Nucleus accumbens (tissue), 56 donors: ENCODE measurements around the gene SLC35D3.
"Not testable (repeated sequence)": the region's sequence is repeated elsewhere in the genome, so short reads cannot be mapped to it uniquely, and the experiment has no call there.

Source experiments
- DNase-seq, 56 donors: peaks; one replicate each; lab custom pipeline; 2025; lab: John Stamatoyannopoulos, UW

SLC35D3 gene

DNA sequence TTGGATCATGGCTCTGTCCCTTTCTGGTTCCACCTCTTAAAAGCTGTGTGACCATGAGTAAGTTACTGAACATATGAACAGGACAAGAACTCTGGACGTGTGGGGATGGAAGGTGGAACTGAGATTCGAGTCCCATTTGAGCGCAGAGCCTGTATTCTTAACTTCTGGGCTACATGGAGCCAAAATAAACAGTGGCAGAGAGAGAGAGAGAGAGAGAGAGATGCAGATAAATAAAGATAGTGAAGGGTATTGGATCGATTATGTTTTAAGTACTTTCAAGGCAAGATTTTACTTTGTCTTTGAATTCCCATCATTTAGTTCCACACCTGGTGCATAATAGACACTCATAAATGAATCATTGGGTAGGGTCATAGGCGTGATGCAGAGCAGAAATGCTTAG is 39.7 kb downstream of the SLC35D3 start:
- DNase-seq: no peak

DNA sequence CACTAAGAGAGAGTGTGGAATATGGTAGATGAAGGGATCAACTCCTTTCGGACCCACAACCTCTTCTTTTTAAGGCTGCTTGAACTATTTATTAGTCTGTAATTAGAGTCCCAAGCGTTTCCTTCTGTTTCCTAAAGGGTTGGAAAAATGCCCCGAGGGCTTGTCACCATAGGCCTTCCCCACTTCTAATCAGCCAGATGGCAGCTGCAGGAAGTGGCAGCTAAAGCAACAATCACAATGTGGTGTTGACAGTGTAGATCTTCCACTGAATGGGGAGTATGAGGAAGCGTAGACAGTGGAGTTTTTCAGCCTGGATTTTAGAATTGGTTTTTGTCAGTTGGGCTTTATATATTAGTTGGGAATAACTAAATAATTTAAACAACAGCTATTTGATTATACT is 40.6 kb downstream of the SLC35D3 start:
- peak in 2 of 56 donors; percentile 5 to 10 for DNase-seq

DNA sequence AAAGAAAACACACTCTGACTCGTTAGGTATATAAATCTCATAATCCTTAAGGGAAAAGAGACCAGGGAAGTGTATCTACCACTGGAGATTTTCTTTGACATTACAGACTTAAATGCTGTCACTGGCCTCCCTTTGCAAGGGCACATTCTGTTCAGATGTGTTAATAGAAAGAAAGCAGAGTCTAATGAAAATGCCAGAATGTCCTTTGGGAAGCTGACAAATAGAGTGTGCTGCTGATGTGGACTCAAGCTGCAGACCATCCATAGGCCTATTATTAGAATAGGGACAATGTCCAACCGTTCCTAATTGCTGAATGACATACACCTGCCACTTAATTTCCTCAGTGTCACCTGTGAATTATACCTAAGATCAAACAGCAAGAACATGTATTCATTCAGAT is 41.2 kb downstream of the SLC35D3 start:
- no peak for DNase-seq

DNA sequence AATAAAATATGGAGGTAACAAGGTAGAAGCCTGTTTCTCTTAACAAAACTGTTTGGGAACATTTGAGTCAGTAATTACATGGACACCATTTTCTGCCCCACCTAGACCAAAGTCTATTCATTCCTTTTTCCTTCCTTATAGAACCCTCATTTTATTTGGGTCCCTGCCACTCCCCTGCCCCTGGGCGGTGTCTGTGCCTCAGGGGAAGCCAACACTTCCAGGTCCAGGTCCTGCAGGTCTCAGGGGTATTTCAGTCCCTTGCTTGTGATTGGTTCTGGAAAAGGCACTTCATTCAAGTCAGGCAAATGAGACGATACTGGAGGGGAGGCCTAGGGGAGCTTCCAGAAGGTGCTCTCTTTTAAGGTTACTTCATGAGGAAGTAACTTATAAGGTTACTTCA is 42.3 kb downstream of the SLC35D3 start:
- DNase-seq: no peak

DNA sequence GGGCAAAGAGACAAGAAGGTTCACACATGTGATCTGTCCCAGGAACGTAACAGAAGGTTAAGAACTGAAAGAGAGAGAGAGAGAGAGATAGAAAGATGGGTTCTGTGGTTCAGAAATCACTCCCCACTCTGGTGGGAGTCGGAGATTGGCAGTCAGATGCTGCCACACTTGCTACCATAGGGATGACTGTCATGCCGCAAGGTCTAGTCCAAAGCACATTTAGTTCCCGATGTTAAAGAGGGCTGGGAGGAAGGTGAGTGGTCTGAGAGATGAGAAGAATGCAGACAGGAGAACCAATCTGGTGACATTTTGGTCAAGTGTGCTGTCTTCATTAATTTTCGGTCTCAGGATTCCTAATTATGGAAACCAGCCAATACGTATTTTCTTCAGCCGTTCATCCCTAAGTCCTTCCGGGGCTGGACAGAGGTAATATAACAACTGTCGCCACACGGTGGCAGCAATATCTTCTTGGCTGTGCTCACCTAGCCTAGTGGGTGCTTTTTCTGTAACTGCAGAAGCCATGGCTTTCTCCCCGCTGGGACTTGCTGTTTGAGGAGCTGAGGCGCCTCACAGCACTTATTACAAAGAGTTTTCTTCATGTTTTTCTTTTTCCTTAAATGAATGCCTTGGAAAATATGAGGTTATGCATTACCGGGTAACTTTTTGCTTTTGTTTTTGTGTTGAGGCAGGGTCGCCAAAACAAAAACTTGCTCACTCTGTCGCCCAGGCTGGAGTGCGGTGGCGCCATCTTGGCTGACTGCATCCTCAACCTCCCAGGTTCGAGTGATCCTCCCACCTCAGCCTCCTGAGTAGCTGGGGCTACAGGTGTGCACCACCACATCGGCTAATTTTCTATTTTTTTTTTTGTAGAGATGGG is 46.0 kb downstream of the SLC35D3 start:
- DNase-seq: peak in 36 of 56 donors; percentile 2 to 77 (median 20)

DNA sequence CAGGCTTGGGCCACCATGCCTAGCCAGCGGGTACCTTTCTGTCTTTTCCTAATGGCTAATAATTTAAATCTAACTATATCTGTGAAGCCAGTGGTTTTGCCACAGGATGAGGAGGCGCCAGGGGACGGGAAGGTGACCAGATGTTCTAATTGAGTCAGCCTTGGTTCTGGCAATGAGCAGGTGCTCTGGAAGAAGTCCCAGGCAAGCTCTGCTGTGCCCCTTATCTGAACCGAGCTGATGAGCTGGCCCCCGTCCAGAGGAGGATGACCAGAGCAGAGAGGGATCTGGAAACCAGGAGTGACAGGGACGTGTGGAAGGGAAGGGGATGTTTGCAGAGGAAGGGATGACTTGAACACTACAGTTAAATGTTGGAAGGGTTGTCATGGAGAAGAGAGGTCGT is 46.7 kb downstream of the SLC35D3 start:
- DNase-seq: no peak

DNA sequence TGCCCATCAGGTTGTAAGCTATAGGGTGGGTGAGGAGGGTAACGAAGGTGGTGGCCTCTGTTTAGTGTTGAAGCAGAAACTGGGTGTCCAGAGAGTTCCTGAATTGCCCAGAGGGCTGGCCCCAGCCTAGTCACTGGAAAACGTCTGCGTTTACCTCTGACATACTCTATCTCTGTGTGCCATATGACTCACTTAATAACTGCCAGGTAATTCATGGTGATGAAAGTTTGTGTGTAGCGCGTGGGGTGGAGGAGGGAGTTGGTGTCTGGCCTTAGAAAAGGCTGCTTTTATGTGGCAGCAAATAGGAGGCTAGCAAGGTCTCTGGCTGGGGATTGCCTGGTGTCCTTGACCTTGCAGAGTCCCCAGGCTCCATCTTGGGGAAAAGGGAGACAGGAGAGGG is 47.3 kb downstream of the SLC35D3 start:
- DNase-seq: no peak

DNA sequence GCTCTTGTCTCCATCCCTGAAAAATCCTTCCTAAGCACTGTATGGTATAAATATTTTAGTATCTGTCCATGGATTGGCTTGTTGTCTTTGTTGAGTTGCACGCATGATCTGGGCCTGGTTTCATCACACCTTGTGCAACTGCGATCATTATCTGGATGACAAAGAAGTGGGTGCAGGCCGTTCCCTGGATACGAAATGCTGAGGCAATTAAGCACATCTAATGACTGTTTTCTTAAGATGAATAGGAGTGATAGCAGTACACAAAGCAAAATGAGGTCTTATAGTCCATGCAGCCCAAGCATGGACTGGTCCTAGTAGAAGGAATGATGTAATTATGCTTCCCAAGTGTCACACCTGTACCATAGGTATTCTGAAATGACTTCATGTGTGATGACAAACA is 47.8 kb downstream of the SLC35D3 start:
- no peak for DNase-seq

DNA sequence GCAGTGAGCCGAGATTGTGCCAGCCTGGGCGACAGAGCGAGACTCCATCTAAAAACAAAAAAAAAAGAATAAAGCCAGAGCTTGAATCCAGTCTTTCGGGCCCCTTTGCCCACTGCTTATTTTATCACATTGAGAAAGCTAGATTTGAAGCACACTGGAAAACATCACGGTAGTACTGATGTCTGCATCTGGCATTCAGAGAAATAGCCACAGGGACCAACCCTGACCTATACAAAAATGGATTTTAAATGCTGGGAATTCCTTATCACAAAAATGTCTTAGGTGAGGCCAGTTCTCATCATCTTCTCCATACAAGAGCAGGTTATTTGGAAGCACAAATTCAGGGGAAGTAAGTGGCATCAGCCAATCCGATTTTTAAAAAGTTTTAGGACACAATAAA is 49.5 kb downstream of the SLC35D3 start:
- no peak for DNase-seq

DNA sequence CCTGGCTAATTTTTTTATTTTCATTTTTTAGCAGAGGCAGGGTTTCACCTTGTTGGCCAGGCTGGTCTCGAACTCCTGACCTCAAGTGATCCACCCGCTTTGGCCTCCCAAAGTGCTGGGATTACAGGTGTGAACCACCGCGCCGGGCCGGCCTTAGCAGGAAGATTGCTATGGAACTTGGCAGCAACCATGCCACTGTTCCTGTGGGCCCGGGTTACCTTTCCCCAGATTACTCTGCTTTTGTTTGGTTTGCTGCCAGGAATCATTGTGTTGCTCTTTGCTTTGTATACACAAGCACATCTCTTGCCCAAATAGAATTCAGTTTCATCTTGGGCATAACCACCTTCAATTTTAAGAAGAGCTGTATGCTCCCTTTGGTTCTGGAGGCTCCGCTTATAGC is 51.7 kb downstream of the SLC35D3 start:
- DNase-seq: not testable (repeated sequence)
